Tibial nerve (tissue), 4 donors: ENCODE measurements around the gene NGEF.

Experiments
- EP300 ChIP-seq, 2 donors: sonication (generic); formaldehyde crosslinking; IDR thresholded peaks; one replicate each; pipeline ENCODE4 v1.6.1; 2017; ENCODE audit warnings: antibody characterized with exemption in 2 of 2, mild to moderate bottlenecking in 1 of 2
- POLR2A ChIP-seq, 2 donors: fragments of 450-650 bp; IDR thresholded peaks; one replicate each; pipeline ENCODE4 v1.6.1; 2017; ENCODE audit warnings: antibody characterized with exemption in 2 of 2, mild to moderate bottlenecking in 2 of 2, moderate library complexity in 2 of 2
- TF ChIP-seq, protein P1 (sequence below), 5 experiments: fragments of 200-600 bp in 3 of 5; fragments of 450-650 bp in 2 of 5; sonication (generic) in 3 of 5; IDR thresholded peaks; one replicate each; pipeline ENCODE4 v1.5.1; 2016 to 2019; ENCODE audit warnings: antibody characterized with exemption in 5 of 5, mild to moderate bottlenecking in 3 of 5, moderate library complexity in 2 of 5

DNA sequence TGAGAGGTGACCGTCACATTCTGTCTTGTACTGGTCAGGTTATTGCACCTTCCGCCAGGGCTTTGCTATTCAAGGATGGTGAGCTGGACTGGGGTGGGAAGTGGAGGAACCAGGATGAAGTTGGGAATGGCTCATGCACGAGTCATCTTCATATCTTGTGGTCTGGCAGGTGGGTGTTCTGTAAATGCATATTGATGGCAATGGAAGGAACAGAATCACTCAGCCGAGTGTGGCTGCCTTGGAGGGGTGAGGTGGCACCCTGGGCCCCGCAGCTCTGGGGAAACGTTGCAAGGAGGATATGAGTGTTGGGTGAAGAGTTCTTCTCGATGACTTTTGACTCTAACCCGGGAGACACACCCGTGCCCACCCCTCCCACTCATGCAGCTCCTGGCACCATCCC is 20.6 kb upstream of the NGEF start:
- no peak for TF ChIP-seq EP300 (IDR thresholded peaks at IDR 0.05)
- TF ChIP-seq POLR2A (IDR thresholded peaks at IDR 0.05): no peak
- TF ChIP-seq, protein P1, sequence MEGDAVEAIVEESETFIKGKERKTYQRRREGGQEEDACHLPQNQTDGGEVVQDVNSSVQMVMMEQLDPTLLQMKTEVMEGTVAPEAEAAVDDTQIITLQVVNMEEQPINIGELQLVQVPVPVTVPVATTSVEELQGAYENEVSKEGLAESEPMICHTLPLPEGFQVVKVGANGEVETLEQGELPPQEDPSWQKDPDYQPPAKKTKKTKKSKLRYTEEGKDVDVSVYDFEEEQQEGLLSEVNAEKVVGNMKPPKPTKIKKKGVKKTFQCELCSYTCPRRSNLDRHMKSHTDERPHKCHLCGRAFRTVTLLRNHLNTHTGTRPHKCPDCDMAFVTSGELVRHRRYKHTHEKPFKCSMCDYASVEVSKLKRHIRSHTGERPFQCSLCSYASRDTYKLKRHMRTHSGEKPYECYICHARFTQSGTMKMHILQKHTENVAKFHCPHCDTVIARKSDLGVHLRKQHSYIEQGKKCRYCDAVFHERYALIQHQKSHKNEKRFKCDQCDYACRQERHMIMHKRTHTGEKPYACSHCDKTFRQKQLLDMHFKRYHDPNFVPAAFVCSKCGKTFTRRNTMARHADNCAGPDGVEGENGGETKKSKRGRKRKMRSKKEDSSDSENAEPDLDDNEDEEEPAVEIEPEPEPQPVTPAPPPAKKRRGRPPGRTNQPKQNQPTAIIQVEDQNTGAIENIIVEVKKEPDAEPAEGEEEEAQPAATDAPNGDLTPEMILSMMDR (IDR thresholded peaks at IDR 0.05): no peak
